Activated CD4-positive, alpha-beta T cell treated with anti-CD3 and anti-CD28 coated beads, Interleukin-2, amount 50 U/mL, for 24 hours (primary cell): ENCODE data around the gene PARP12.

Experiments
- DNase-seq, 2 donors: peaks; one replicate each; pipeline ENCODE4 v3.0.0-alpha.2; 2020; ENCODE audit warnings: low read depth in 1 of 2, low spot score in 1 of 2

Gene PARP12

DNA sequence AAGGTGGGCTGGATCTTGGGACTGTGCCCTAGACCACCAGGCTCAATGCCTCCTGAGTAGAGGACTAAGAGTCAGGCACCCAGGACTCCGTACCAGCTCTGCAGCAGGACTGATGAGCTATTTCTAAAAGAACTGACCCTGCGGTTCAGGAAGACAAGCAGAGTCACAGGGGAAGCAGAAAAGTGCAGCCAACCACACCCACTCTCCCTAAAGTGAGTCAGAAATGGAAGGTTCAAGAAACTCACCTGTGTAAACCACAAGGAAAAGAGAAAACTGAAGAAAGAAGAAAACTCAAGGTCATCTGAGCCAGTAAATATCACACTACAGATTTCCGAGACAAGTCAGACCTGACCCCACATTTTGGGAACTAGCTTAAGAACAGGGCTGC lies 2.5 kb downstream of the PARP12 start:
- no peak for DNase-seq

DNA sequence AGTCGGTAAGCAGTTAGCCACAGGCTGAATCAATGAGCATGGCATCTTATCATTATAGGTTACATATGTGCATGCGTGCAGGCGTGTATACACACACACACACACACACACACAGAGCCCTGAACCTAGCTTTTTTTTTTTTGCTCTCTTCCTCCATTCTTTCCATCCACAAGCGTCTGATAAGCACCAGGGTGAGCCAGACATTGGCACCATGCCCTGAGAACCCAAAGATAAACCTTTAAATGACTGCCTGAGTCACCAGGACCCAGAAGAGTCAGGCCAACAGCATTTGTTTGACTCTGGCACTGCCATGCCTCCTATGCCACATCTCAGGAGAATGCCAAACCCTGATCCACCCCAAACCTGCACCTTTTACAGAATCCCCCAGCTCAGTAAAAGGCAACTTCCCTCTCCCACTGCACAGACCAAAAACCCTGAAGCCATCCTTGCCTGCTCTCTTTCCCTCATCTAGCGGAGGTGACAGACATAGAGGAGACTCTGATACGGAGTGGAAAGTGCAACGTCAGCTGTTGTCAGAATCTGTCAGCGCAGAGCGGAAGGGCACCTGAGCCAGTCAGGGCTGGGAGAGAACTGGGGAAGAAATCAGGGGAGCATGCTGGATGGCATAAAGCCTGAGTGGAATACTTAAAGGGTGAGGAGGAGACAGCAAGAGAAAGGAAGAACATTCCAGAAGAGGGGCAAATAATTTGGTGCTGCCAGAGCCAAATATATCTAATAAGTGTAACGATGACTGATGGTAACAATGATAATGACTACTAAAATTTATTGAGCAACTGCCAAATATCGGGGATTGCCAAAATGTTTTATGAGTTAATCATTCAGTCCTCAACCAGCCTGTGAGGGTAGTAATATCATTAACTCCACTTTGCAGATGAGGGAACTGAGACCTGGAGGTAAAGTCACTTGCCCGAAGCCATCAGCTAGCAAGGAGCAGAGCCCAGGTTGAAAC lies 3.2 kb downstream of the PARP12 start:
- DNase-seq: peak in 1 of 2 donors; percentile 47

DNA sequence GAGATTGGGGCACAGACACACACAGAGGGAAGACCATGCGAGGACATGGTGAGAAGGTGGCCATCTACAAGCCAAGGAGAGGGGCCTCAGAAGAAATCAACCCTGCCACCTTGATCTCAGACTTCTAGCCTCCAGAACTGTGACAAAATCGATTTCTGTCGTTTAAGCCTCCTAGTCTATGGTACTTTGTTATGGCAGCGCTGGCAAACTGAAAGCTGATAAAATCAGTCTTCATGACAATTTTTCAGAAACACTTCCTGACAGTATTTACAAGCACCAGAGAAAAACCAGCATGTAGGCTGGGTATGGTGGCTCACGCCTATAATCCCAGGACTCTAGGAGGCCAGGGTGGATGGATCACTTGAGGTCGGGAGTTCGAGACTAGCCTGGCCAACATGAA lies 4.2 kb downstream of the PARP12 start:
- DNase-seq: no peak

DNA sequence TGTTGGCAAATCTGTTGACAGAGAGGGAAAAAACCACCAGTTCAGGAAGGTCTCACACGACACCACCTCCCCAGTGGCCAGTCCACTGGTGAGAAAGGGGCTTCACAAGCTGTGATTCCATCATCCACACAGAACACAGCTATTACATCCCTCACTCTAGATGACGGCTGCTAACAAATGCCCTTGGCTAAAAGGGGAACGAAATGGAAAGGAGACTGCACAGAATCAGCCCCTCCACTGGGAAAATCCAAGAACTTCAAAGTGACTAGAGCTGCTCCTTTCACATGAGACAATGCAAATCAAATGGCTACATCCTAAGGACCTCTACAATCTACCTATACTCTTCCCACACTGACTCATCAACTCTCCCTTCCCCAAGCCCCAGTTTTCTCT lies 5.6 kb downstream of the PARP12 start:
- DNase-seq: no peak

DNA sequence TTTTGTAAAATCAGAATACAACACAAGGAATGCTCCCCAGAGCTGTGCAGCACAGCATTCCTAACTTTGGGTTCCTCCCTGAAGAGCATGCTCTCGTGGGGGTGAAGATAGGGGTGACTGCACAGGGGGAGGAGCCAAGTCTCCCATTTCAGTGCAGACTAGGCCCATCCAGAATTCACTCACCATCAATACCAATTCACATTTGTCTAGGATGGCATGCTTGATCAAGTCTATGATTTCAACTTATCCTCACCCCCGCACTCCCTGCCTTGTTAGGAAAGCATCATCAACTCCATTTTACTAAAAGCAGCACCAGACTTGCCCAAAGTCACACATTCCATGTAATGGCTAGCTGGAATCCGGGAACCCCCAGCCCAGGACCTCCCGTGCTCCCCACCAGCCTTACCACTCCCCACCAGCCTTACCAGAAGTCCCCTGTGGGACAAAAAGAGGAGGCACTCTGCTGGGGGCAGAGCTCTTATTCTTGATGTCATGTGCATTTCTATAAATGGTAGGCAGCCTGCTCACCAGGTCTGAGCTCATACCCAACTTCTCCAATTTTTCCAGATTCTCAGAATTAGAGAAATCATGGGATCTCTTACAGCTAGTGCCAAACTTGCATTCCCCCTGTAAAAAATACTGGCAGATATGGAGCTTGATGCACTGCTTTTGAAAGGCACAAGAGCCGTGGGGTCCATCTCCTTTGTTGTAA lies 6.2 kb downstream of the PARP12 start:
- no peak for DNase-seq

DNA sequence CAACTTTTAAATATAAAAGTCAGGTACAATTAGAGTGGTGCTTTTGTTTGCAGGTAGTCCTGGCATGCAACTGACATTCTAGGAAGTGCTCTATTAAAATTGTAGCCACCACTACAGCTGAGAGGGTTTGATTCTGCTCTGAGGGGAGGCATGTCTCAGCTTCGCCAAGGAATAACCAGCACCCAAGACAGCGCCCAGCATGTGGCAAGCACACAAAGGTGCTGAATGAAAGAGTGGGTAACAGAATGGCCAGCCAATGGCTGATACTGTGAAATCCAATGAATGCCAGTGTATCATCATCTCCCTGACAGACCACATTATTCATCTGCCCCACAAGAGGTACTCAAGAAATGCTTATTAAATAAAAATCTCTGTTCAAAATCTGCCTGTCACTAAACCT lies 6.9 kb downstream of the PARP12 start:
- DNase-seq: no peak

DNA sequence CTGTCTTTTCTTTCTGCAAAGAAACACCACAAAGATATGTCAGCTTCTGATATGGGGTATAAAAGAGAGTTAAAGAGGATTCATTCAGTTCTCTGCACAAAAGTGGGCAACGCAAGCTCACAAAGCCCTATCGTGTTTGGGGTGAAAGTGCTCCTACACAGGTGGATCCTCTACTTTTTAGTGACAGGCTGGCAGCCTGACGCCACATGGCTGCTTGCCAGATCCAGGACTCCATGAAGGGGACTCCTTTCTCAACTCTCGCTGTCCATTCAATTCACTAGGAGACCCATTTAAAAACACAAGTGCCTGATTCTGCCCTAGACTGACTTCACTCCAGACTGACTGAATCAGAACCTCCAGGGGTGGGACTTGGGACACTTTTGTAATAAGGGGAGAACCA lies 8.0 kb downstream of the PARP12 start:
- no peak for DNase-seq

DNA sequence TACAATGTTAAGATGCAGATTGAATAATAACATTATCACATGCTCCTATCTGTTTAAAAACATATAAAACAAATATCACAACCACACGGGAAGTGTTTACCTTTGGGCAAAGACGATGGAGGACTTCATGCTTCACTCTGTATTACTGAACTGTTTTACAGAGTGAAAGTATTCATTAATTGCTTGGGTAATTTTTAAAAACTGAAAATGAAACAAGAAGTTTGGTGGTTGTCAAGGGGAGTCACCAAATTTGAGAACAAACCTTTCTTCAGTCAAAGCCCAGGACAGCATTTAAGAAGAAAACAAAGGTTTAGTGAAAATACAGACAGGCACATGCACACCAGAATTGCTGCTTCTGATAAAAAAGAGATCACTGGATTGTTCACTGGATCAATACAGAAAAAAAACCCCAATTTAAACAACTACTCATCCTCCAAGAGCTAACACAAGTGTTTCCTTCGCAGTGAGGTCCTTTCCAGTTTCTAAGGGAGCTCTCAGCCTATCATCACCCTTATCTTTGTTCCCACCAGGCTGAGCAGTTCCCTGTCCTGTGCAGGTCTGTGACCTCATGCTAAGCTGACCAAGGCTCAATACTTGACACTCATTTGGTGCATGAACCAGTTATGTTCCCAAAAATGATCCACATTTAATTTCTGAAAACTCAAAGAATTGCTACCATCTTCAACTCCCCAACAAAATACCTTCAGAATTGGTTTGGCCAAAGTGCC lies 8.8 kb downstream of the PARP12 start:
- no peak for DNase-seq

DNA sequence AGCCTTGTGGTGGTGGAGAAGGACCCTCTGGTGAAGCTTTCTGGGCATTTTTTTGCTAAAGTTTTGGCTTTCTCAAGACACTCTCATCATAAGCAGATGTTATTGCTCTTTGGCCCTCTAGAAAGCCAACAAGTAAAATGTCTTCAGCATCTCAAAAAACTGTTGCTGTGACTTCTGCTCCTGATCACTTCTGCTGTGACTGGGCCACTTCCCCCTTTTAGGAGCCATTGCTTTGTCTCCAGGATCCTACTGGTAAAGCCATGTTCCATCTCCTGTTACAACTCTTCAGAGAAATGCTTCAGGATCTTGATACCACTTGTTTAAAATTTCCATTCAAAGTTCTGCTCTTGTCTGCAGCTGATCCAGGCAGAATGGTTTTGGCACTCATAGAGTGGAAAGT lies 10.9 kb downstream of the PARP12 start:
- DNase-seq: no peak

DNA sequence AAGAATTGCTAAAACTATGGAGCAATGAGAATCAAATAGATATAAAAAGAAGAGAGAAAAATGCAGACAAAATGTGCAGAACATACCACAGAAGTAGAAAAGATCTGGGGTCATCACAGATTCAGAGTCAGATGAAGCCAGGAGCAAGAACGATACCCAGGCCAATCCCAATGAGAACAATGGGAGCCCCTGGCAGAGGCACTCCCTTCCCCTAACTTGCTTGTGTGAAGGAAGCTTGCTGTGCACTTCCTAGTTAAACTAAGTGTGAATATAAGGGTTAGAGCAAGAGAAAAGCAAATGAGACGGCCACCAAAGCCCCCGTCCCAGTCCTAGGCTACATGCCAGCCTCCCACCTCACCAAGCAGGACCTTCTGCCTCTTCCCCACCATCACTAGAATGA lies 12.7 kb downstream of the PARP12 start:
- no peak for DNase-seq

DNA sequence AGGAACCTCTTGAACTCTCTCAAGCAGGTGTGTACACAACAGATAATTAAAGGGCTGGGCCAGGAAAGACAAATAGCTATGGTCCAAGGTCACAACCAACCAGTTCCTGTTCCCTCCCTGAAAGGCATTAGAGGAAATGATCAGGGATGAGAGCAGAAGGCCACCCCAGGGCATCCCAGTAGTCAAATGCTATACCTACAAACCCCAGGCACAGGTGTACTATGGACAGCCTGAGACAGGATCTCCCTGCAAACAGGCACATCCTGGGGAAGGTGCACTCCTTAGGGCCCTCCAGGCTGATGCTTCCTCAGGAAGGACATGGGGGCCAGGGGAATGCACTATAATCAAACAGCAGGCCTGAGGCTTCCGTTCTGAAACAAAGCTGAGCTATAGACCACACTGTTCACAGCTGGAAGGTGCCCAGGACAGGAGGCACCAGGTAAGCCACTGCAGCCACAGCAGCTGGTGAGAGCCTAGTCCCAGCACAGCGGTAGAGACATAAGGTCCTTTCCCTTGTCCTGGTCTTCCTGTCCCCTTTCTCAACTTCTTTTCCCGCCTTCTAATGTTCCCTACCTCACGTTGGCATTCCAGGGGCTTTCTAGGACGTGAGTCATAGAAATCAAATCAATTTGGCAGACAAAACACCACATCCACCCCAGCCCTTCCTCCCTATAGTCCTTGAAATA lies 13.3 kb downstream of the PARP12 start:
- no peak for DNase-seq

DNA sequence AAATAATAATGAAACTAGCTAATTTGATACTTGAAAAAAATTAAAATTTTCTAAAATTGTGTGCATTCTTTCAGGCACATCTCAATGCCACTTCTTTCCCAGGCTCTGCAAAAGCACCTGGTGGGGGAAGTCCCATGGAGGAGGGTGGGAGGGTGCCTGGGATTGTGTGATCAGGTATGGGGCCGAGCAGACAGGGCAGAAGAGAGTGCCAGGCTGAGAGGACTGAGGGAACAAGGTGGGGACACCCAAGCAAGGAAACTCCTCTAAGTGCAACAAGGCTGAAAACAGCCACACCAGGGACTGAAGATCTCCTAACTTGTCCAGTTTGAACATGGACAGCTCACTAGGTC lies 13.8 kb downstream of the PARP12 start:
- no peak for DNase-seq

DNA sequence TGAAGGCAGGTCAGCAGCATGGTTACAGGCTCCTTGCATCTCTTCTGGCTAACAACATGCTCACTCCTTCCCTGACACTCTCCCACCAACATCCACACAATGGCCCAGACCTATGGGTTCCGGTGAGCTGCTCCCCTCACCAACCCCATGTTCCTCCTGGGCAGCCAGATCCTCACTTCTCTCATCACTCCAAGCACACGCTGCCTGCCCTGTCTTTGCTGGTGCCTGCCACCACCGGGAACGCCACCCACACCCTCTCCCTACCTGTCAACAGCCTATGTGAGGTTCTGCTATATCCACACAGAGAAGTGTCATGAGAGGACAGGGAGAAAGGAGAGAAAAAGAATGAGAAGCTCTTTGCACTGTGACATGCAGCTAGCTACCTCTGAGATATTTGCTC lies 14.6 kb downstream of the PARP12 start:
- DNase-seq: no peak

DNA sequence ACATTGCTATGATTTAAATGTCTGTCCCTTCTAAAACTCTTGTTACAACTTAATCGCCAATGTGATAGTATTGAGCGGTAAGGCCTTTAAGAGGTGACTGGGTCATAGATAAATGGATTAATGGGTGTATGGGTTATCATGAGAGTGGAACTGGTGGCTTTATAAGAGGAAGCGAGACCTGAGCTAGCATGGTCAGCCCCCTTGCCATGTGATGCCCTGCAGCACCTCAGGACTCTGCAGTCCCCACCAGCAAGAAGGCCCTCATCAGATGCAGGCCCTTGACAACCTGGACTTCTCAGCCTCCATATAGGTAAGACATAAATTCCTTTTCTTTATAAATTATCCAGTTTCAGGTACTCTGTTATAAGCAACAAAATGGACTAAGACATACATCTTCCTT lies 15.6 kb downstream of the PARP12 start:
- DNase-seq: no peak

DNA sequence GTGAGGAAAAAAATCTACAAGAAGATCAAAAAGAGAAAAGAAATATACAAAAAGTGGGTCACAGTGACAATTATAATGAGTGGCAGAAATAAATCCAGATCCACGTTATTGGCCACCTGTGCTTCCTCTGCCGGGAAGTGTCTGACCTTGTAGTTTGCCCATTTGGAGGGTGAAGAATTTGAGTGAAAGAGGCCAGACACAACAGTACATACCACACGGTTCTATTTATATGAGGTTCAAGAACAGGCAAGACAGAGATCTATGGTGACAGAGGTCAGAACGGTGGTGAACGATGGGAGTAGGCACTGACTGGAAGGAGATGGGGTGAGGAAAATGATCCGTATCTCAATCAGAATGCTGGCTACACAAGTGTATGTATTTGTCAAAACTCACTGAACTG lies 17.1 kb downstream of the PARP12 start:
- no peak for DNase-seq

DNA sequence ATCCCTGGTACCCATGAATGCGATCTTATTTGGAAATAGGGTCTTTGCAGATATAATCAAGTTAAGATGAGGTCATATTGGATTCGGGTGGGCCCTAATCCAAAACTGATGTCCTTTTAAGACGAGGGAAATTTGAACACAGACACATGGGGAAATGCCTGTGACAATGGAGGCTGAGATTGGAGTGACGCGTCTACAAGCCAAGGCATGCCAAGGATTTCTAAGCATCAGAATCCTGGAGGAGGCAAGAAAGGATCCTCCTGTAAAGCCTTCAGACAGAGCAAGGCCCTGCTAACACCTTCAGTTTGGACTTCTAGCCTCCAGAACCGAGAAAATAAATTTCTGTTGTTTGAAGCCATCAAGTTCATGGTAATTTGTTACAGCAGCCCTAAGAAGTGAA lies 18.5 kb downstream of the PARP12 start:
- DNase-seq: no peak

DNA sequence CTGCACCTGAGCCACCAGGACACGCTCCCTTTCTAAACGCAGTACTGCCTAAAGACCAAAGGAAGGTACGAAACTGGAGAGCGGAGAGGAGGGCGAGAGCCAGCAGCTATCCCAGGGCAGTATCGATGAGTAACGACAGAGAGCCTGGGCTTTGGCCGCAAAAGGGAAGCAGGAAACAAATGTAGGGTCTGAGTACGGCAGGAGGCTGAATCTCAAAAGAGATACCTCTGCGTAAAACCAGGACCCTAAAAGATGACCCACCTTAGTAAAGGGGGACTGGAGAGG lies 20.4 kb downstream of the PARP12 start:
- DNase-seq: no peak

DNA sequence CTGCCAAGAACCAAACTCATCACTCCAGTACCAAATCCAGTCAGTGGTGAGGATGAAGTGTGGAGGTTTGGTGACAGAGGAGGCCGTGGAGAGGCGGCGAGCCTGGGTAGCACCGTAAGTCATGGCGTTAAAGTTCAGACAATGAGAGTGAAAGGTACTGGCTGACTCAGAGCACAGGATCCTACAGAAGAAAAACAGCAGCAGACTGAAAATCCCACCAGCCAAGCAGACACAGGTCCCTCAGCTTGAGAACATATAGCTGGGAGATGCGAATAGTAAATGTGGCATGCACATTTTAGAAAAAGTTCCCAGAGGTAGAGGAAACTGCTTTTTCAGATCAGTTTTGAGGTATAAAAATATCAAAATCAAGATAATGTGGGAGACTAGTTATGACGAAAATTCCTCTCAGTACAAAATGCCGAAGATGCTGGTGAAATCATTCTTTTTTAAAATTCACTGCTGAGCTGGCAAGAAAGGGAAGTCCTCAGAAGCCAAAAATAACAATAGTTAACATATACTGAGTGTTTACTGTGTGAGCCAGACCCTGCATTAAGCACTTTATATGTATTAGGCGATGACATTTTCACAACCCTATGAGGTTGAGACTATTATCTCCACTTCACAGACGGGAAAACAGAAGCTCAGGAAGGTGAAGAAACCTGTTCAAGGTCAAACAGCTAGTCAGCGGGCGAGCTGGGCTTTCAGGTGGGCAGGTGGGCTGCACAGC lies 20.9 kb downstream of the PARP12 start:
- DNase-seq: no peak

DNA sequence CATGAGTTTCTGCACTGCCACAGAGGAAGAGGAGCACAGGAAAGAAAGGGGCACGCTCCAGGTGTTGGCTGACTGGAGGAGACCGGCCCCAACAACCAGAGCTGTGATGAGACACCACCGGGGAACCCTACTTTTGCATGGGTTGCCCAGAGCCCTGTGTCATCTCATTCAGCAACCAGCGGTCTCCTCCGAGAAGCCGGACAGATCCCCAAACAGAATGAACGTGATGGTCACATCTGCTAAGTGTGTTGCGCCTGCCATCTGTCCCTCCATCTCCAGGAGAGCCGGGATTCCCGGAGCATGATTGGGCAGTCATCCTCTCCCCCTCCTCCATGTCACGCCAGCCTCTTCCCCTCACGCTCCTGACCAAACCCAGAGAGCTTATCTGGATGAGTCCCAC lies 22.9 kb downstream of the PARP12 start:
- no peak for DNase-seq

DNA sequence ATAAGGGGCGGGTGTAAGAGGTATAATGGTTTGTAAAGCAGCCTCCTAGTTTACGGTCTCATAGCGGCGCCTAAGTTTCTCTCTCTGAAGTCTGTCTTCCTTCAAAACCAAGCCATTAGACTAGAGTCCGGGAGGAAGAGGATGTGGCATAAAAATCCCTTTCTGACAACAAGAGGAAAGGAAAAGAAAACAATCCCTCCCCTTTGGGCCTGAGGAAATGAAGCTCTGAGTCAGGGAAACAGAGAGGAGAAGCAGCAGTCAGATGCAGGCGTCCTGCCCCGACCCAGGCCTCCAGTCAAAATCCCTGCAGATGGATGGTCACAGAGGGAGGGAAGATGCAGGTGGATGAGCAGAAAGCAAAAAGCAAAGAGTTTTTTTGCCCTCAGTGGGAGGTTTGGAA lies 23.7 kb downstream of the PARP12 start:
- no peak for DNase-seq
